NCI-H2196 treated with DMSO at 0.1 percent for 48 hours (cell line): Measurements from ENCODE around the gene LIFR.
A peak's percentile ranks its signal among the peaks of the same experiment; 100 is the strongest.
"Not testable (repeated sequence)": the region's sequence is repeated elsewhere in the genome, so short reads cannot be mapped to it uniquely, and the experiment has no call there.

Experiments
- DNase-seq: peaks from one replicate; lab custom pipeline; 2025; ENCODE audit not compliant: unreplicated experiment; lab: John Stamatoyannopoulos, UW

Gene LIFR

DNA sequence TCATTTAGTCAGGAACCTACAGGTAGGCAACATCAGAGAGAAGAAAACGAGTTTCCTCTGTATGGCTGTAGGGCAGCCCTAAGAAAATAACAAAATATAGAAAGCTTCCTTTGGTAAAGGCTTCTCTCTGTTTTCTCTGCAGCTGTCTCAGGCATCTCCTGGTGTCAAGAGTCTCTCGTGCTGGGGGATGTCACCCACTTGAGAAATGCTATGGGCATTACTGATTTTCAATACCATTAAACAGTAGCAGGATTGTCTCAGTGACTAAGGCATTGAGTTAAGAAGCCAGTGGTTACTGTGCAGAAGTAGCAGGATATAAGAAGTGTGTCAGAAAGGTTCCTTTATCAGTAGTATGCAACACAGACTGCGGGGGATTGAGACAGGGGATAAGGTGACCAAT is 32.4 kb downstream of the LIFR start:
- no peak for DNase-seq

GRCh38 chr5:38519476-38519875 is 37.0 kb downstream of the LIFR start:
- DNase-seq, result no peak

- DNase-seq, result no peak
Measured at GRCh38 chr5:38518341-38518740, 38.1 kb downstream of the LIFR start.

DNA sequence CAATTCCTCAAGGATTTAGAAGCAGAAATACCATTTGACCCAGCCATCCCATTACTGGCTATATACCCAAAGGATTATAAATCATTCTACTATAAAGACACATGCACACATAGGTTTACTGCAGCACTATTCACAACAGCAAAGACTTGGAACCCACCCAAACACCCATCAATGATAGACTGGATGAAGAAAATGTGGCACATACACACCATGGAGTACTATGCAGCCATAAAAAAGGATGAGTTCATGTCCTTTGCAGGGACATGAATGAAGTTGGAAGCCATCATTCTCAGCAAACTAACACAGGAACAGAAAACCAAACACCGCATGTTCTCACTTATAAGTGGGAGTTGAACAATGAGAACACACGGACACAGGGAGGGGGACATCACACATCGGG is 39.8 kb downstream of the LIFR start:
- not testable (repeated sequence) for DNase-seq

- no peak for DNase-seq
Measured at GRCh38 chr5:38515646-38516045, 40.8 kb downstream of the LIFR start.

DNA sequence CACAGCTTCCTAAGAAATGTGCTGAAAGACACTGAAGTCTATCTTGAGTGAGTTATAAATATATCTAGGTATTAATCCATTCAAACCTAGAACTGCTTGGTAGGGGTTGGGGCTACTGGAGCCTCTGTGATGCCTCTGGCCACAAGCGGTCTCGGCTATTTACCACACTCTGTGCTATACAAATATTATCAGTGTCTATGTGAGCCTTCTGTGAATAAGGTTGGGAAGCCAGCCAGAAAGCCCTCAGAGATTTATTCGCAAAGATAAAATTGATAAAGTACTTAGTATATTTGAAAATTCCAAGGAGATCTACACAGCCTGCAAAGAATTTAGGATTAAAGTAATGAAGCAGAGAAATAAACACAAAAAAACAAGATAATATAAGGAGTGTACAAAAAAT is 41.4 kb downstream of the LIFR start:
- peak; percentile 31 for DNase-seq

- no peak for DNase-seq
Measured at GRCh38 chr5:38509185-38509584, 47.3 kb downstream of the LIFR start.

DNA sequence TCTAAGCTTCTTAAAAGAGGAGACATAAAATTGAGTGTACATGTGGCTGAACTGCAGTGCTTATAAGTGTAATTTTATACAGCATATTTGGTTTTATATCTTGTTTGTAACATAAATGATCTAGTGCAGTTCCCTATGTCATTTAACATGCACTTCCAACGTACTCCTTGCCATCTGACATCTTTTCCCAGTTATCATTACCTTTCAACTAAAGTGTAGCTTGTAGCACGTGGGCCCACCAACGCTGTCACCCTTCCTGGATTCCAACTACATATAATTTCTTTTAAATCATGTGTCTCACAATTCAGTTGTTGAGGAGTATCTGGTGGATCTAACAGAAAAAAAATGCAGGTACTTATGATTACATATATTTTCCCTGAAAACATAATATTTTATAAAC is 50.1 kb downstream of the LIFR start:
- no peak for DNase-seq

GRCh38 chr5:38500573-38501260 is 55.7 kb downstream of the LIFR start:
- no peak for DNase-seq

GRCh38 chr5:38497946-38498345 is 58.5 kb downstream of the LIFR start:
- no peak for DNase-seq

- DNase-seq, result no peak
Measured at GRCh38 chr5:38494763-38495162, 61.7 kb downstream of the LIFR start.

- no peak for DNase-seq
Measured at GRCh38 chr5:38494175-38494574, 62.3 kb downstream of the LIFR start.

DNA sequence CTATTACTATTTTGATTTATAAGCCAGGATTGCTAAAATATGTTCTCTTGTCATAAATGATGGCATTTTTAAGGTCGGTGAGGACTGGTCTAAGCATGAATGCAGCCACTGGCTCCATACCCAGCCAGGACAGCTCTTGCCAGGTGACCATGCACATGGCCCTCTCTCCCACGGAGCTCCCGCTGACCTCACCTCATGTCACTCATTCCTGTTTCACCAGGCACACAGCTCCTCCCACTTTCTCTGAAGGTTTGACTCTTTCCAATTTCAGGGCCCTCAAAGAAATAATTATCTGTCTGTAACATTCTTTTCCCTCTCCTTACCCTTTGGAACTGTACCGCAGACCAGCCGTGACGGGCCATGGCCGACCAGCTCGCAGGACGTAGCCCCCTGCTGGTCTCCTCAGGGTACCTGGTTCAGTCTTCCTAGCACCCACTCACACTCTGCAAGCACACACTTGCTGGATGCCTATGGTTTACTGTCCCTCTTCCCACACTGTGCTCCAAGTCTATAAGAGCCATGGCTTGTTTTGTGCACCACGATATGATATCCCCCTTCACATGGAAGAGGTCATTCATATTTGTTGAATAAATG is 72.5 kb downstream of the LIFR start:
- no peak for DNase-seq

- no peak for DNase-seq
Measured at GRCh38 chr5:38479315-38479904, 77.0 kb downstream of the LIFR start.

- DNase-seq, result no peak
Measured at GRCh38 chr5:38478878-38479277, 77.6 kb downstream of the LIFR start.

DNA sequence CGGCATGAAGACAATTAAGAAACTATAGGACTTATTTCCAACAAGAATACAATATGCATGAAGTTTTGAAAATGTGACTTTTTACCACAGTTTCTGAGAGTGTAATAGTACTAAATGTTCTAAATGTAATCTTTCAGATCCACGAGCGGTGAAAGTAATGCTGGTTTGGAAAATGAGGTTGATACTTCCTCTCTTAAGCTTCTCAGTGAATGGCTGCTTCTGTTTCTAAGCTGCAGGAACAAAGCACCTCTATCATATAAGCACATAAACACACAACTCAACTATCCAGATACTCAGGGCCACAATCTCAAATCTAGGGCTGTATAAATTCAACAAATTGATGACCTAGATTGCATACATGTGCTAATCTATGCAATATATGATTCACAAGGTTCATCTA is 78.3 kb downstream of the LIFR start:
- DNase-seq, result no peak

DNA sequence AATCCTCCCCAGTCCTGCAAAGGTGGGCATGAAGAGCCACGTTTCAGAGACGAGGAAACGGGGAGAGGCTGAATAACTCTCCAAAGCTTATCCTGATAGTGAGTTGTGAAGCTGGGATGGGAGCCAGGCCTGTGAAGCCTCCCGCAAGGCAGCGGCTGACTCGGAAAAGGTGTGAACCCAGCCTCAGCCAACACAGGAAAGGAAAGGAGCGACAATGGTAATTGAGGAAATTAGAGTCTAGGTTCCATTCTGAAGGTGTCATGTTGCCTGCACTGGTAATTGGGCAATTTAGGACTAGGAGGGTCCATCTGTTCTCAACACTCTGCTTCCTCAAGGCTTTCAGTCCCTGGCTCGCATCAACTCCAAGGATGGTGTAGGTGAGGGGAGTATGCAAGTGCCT is 83.4 kb downstream of the LIFR start:
- DNase-seq, result no peak

- DNase-seq, result no peak
Measured at GRCh38 chr5:38472541-38472940, 83.9 kb downstream of the LIFR start.

GRCh38 chr5:38471709-38472108 is 84.7 kb downstream of the LIFR start:
- DNase-seq, result no peak

- DNase-seq, result no peak
Measured at GRCh38 chr5:38469707-38470267, 86.7 kb downstream of the LIFR start.

- no peak for DNase-seq
Measured at GRCh38 chr5:38468978-38469706, 87.3 kb downstream of the LIFR start.

GRCh38 chr5:38468202-38468673 is 88.2 kb downstream of the LIFR start:
- DNase-seq, result no peak
